H1 (cell line): ENCODE results near the gene SHPK. TPM values are rescaled to one million over a fixed set of nuclear protein-coding genes. Genes with fewer than 3 reads are reported as not detected.

Experiments used
- CTCF ChIA-PET: fragments of 300-600 bp; sonication (Branson Sonifier 250); formaldehyde crosslinking; loops from one replicate; lab custom pipeline; 2021; ENCODE audit not compliant: partially characterized antibody; lab: Charles Lee
- POLR2A ChIA-PET: fragments of 300-600 bp; sonication (Branson Sonifier 250); formaldehyde crosslinking; loops from one replicate; lab custom pipeline; 2021; ENCODE audit warnings: inconsistent platforms; ENCODE audit not compliant: partially characterized antibody; lab: Charles Lee
- DNase-seq, 2 experiments: peaks; one replicate each; pipeline versions ENCODE4 v3.0.0 to v3.0.0-alpha.2; 2010 to 2022; ENCODE audit warnings: low spot score in 2 of 2, low read depth in 1 of 2, mixed read lengths in 1 of 2
- FAIRE-seq: peaks from 2 replicates; lab custom pipeline; 2011; peaks lifted over from hg19 to GRCh38; lab: Jason Lieb, UNC
- H2AFZ ChIP-seq: 2 replicates; pipeline ENCODE4 v1.8.1; 2012; ENCODE audit warnings: low read length, inconsistent platforms
- H2AK5ac ChIP-seq: 2 replicates; pipeline ENCODE4 v1.6.1; 2013; ENCODE audit warnings: low read depth, low read length
- H2BK120ac ChIP-seq: replicated peaks from 2 replicates; pipeline ENCODE3; 2013; ENCODE audit warnings: low read depth, low read length, inconsistent platforms
- H2BK12ac ChIP-seq: 2 replicates; pipeline ENCODE4 v1.6.1; 2013; ENCODE audit warnings: low read depth, low read length
- H2BK15ac ChIP-seq: 2 replicates; pipeline ENCODE4 v1.6.1; 2013; ENCODE audit warnings: low read length
- H2BK20ac ChIP-seq: 2 replicates; pipeline ENCODE4 v1.6.1; 2013; ENCODE audit warnings: low read length
- H2BK5ac ChIP-seq: 2 replicates; pipeline ENCODE4 v1.6.1; 2013; ENCODE audit warnings: low read depth, low read length
- H3K14ac ChIP-seq: 2 replicates; pipeline ENCODE4 v1.6.1; 2013; ENCODE audit warnings: inconsistent platforms; ENCODE audit not compliant: insufficient read length
- H3K18ac ChIP-seq: 2 replicates; pipeline ENCODE4 v1.6.1; 2013; ENCODE audit warnings: low read length; ENCODE audit errors: extremely low read depth
- H3K23ac ChIP-seq: 2 replicates; pipeline ENCODE4 v1.6.1; 2013; ENCODE audit warnings: inconsistent platforms; ENCODE audit not compliant: insufficient read length
- H3K23me2 ChIP-seq: 2 replicates; pipeline ENCODE4 v1.6.1; 2013; ENCODE audit warnings: low read depth, low read length
- H3K27ac ChIP-seq: 2 replicates; pipeline ENCODE4 v1.6.1; 2011; ENCODE audit warnings: low read depth, low read length, inconsistent platforms
- H3K27me3 ChIP-seq, 4 experiments: replicated peaks in 1 of 4; 1 replicate in 1 of 4; 2 replicates in 3 of 4; pipeline versions ENCODE4 v1.6.1 to v1.8.1; 2011 to 2013; ENCODE audit warnings: low read length in 3 of 4, mild to moderate bottlenecking in 3 of 4, inconsistent platforms in 2 of 4, mixed read lengths in 2 of 4, moderate library complexity in 1 of 4; ENCODE audit not compliant: control insufficient read depth in 3 of 4, insufficient read depth in 3 of 4; ENCODE audit errors: extremely low read depth in 1 of 4
- H3K36me3 ChIP-seq, 4 experiments: 2 replicates each; pipeline versions ENCODE4 v1.6.1 to v1.8.1; 2011 to 2013; ENCODE audit warnings: mild to moderate bottlenecking in 4 of 4, low read length in 3 of 4, moderate library complexity in 2 of 4, control low read depth in 1 of 4, inconsistent platforms in 1 of 4; ENCODE audit not compliant: insufficient read depth in 4 of 4, control insufficient read depth in 2 of 4
- H3K4ac ChIP-seq: replicated peaks from 2 replicates; pipeline ENCODE3; 2013; ENCODE audit warnings: low read length, low read depth, mixed read lengths, inconsistent platforms; ENCODE audit not compliant: insufficient read length
- H3K4me1 ChIP-seq, 4 experiments: replicated peaks in 1 of 4; 1 replicate in 1 of 4; 2 replicates in 3 of 4; pipeline versions ENCODE4 v1.6.1 to v1.8.1; 2011 to 2013; ENCODE audit warnings: low read length in 3 of 4, inconsistent platforms in 2 of 4, mixed read lengths in 1 of 4; ENCODE audit not compliant: insufficient read depth in 4 of 4, control insufficient read depth in 3 of 4
- H3K4me2 ChIP-seq, 2 experiments: 2 replicates each; pipeline versions ENCODE4 v1.6.1 to v1.8.1; 2011 to 2013; ENCODE audit warnings: low read depth in 2 of 2, low read length in 2 of 2, control low read depth in 1 of 2, inconsistent platforms in 1 of 2, mild to moderate bottlenecking in 1 of 2; ENCODE audit not compliant: insufficient read depth in 1 of 2
- H3K4me3 ChIP-seq, 4 experiments: fragments of 200-600, 300-600 bp in 1 of 4; sonication (generic), shearing (Covaris generic), sonication (Bioruptor Twin) in 1 of 4; 2 replicates each; pipeline versions ENCODE4 v1.5.1 to v1.8.1; 2011 to 2016; ENCODE audit warnings: low read length in 4 of 4, low read depth in 3 of 4, control low read depth in 2 of 4, inconsistent platforms in 2 of 4, mild to moderate bottlenecking in 2 of 4, mixed read lengths in 1 of 4, moderate library complexity in 1 of 4; ENCODE audit not compliant: insufficient read depth in 2 of 4; ENCODE audit errors: extremely low read depth in 1 of 4
- H3K56ac ChIP-seq: replicated peaks from 2 replicates; pipeline ENCODE3; 2013; ENCODE audit warnings: low read depth, mild to moderate bottlenecking, mixed read lengths, low read length, inconsistent platforms; ENCODE audit not compliant: insufficient read length
- H3K79me1 ChIP-seq: 2 replicates; pipeline ENCODE4 v1.6.1; 2013; ENCODE audit warnings: low read depth, low read length, control low read depth
- H3K79me2 ChIP-seq, 2 experiments: 2 replicates each; pipeline versions ENCODE4 v1.6.1 to v1.8.1; 2012 to 2013; ENCODE audit warnings: low read length in 2 of 2, mild to moderate bottlenecking in 2 of 2, inconsistent platforms in 1 of 2; ENCODE audit not compliant: insufficient read depth in 2 of 2, control insufficient read depth in 1 of 2
- H3K9ac ChIP-seq, 4 experiments: replicated peaks in 1 of 4; 1 replicate in 1 of 4; 2 replicates in 3 of 4; pipeline versions ENCODE4 v1.6.1 to v1.8.1; 2011 to 2013; ENCODE audit warnings: low read depth in 3 of 4, low read length in 3 of 4, control low read depth in 2 of 4, mild to moderate bottlenecking in 2 of 4, moderate library complexity in 2 of 4, inconsistent platforms in 1 of 4; ENCODE audit errors: extremely low read depth in 1 of 4
- H3K9me3 ChIP-seq, 2 experiments: 2 replicates each; pipeline versions ENCODE4 v1.6.1 to v1.8.1; 2012 to 2013; ENCODE audit warnings: mild to moderate bottlenecking in 2 of 2, moderate library complexity in 2 of 2, control low read depth in 1 of 2, inconsistent platforms in 1 of 2, low read depth in 1 of 2, low read length in 1 of 2, mixed read lengths in 1 of 2; ENCODE audit not compliant: insufficient read depth in 2 of 2
- H4K20me1 ChIP-seq, 2 experiments: replicated peaks in 1 of 2; 2 replicates each; pipeline versions ENCODE3 to v1.8.1; 2011 to 2013; ENCODE audit warnings: inconsistent platforms in 2 of 2, low read length in 2 of 2, mild to moderate bottlenecking in 1 of 2; ENCODE audit not compliant: insufficient read depth in 2 of 2, control insufficient read depth in 1 of 2
- H4K5ac ChIP-seq: 2 replicates; pipeline ENCODE4 v1.6.1; 2013; ENCODE audit warnings: low read length, low read depth, mixed read lengths, inconsistent platforms; ENCODE audit not compliant: insufficient read length
- H4K8ac ChIP-seq: 2 replicates; pipeline ENCODE4 v1.8.0; 2013; ENCODE audit warnings: mild to moderate bottlenecking, moderate library complexity, low read length, inconsistent platforms; ENCODE audit not compliant: insufficient read depth; ENCODE audit errors: extremely low read depth
- H4K91ac ChIP-seq: replicated peaks from 2 replicates; pipeline ENCODE3; 2013; ENCODE audit warnings: low read length, mixed read lengths, inconsistent platforms; ENCODE audit not compliant: insufficient read length
- POLR2A ChIP-seq, 2 experiments: IDR thresholded peaks; 1 replicate in 1 of 2; 2 replicates in 1 of 2; pipeline ENCODE4 v1.6.1; 2011; ENCODE audit warnings: low read depth in 2 of 2, low read length in 2 of 2, mild to moderate bottlenecking in 2 of 2; ENCODE audit errors: control extremely low read depth in 1 of 2
- POU5F1 ChIP-seq: IDR thresholded peaks from 2 replicates; pipeline ENCODE4 v1.6.1; 2011; ENCODE audit warnings: low read depth, mild to moderate bottlenecking, low read length, moderate library complexity
- TCF12 ChIP-seq: IDR thresholded peaks from 2 replicates; pipeline ENCODE4 v1.6.1; 2011; ENCODE audit warnings: low read depth, mild to moderate bottlenecking, low read length
- WGBS, 2 experiments: shearing (Covaris generic) in 1 of 2; methylation state at CpG; one replicate each; pipeline versions ENCODE4 v1.1.6 to v1.1.7; 2013 to 2015; ENCODE audit warnings: low lambda C conversion rate in 2 of 2, mixed read lengths in 2 of 2, inconsistent platforms in 1 of 2, low coverage in 1 of 2, missing lambda C conversion rate in 1 of 2; ENCODE audit not compliant: insufficient replicate concordance in 2 of 2, insufficient coverage in 1 of 2, insufficient read length in 1 of 2; ENCODE audit errors: extremely low coverage in 1 of 2, missing lambda C conversion rate in 1 of 2; 5-methylcytosine and 5-hydroxymethylcytosine counted together
- polyA plus RNA-seq, 7 experiments: library from polyadenylated mRNA; depleted of rRNA in 3 of 7; stranded (reverse) in 5 of 7; unstranded in 2 of 7; fragments of >200 nt in 5 of 7; fragments of 200-250 nt in 2 of 7; gene quantifications; 1 replicate in 5 of 7; 2 replicates in 1 of 7; 4 replicates in 1 of 7; pipeline versions ENCODE4 v1.2.1 to v1.2.3, GENCODE V29; 2011 to 2013; ENCODE audit warnings: missing spikeins in 2 of 7, mixed read lengths in 2 of 7
- total RNA-seq: library from RNA; stranded (reverse); fragmentation: NEBNext Ultra II Directional; extraction: Animal tissue kit (Norgen Biotek cat#: 25700); gene quantifications from 2 replicates; pipeline ENCODE4 v1.2.1, GENCODE V29; 2021
- TF ChIP-seq, protein P1 (sequence below): IDR thresholded peaks from 2 replicates; pipeline ENCODE4 v1.6.1; 2012; ENCODE audit warnings: inconsistent platforms

The SHPK gene
- total and polyA plus RNA-seq, 2 of the 8 experiments (the other 6 are each of a cell fraction or from before 2014, with no cell fraction given): 28.6 to 36.7 TPM

DNA sequence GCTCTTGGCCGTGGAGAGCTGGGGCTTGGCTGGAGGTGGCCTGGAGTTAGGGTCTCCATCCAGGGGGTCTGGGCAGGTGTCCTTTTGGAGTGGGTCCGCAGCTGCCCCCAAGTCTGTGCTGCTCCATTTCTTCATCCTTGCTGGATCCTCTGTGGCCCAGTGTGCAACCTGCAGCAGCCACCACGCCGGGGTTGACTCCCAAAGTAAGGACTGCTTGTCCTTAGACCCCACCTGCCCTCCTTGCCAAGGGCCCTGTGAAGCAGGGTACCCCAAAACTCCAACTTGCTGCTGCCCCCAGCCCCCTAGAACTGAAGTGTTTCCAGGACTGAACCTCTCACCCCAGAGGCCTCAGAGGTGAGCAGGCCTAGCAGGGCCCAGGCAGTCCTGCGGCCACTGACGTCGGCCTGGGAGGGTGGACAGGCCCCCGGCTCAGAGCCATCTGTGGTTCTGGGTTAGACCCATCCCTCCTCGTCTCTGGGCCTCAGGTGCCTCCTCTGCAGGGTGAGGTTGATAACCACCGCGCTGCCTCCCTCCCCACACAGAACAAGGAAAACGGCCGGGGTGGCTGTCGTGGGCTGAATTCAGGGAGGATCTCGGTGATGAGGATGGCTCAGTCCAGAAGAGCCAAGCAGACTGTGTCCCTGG is 43.7 kb downstream of the SHPK start:
- no peak overlapping the region for H2BK120ac ChIP-seq
- no peaks in the 10 kb centered on the region for H3K23me2 ChIP-seq
- H3K14ac ChIP-seq: no peak overlapping the region
- H4K91ac ChIP-seq: no peak overlapping the region
- peaks cover 0 to 2% of the 10 kb centered on the region in 2 experiments for H4K20me1 ChIP-seq
- ChIA-PET CTCF (interaction anchor here (0.6 to 3.1 kb wide), 5 partner anchors 11 to 76 kb away, joined by 3 to 15 read pairs (median 4); no protein-coding TSS in a partner anchor), POLR2A (interaction anchor here (1.1 to 1.5 kb wide), 2 partner anchors 10 to 36 kb away, joined by 3 to 6 read pairs; no protein-coding TSS in a partner anchor)
- H3K9me3 ChIP-seq: no peaks in the 10 kb centered on the region
- no peak overlapping the region for H3K4ac ChIP-seq
- H2BK15ac ChIP-seq: no peak overlapping the region
- peaks cover 0 to 3% (median 1%) of the 10 kb centered on the region in 4 experiments; a peak in 3 of 8 replicates for H3K36me3 ChIP-seq
- no peak overlapping the region for H4K8ac ChIP-seq
- no peak for FAIRE-seq
- no peak overlapping the region for H3K9ac ChIP-seq
- H2AFZ ChIP-seq: no peak overlapping the region
- H3K4me2 ChIP-seq: no peak overlapping the region
- H2AK5ac ChIP-seq: no peak overlapping the region
- no peaks in the 10 kb centered on the region for H3K79me2 ChIP-seq
- H2BK12ac ChIP-seq: no peak overlapping the region
- no peaks in the 10 kb centered on the region; a peak in 1 of 7 replicates for H3K4me1 ChIP-seq
- no peaks in the 10 kb centered on the region for H3K27me3 ChIP-seq
- H3K4me3 ChIP-seq: no peak overlapping the region
- H4K5ac ChIP-seq: no peak overlapping the region
- H2BK20ac ChIP-seq: no peak overlapping the region
- H3K27ac ChIP-seq: no peak overlapping the region
- no peak overlapping the region for H3K56ac ChIP-seq
- WGBS, 2 experiments: 93% methylated on average over 15 of the region's 15 CpGs; no CpG with 5 or more reads in 1 of the 2 experiments
- no peak overlapping the region for H2BK5ac ChIP-seq
- H3K79me1 ChIP-seq: no peaks in the 10 kb centered on the region
- H3K23ac ChIP-seq: no peak overlapping the region
- no peak for DNase-seq
- no peak overlapping the region for H3K18ac ChIP-seq
- TF ChIP-seq TCF12: no peak
- no peak for TF ChIP-seq POU5F1
- no peak for TF ChIP-seq POLR2A (IDR thresholded peaks at IDR 0.05; ENCODE audit: control extremely low read depth in 1 of 2, low read depth in 2 of 2, low read length in 2 of 2)
- TF ChIP-seq, protein P1, sequence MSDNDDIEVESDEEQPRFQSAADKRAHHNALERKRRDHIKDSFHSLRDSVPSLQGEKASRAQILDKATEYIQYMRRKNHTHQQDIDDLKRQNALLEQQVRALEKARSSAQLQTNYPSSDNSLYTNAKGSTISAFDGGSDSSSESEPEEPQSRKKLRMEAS: no peak
